K562 (cell line): Measurements from ENCODE around the gene NLRP6. TPM values are rescaled to one million over a fixed set of nuclear protein-coding genes. Genes with fewer than 3 reads are reported as not detected.

Experiments
- EP300 ChIP-seq: IDR thresholded peaks from 2 replicates; pipeline ENCODE4 v1.6.1; 2012; ENCODE audit warnings: low read length, improper control_type of control experiment
- FOS ChIP-seq: IDR thresholded peaks from 3 replicates; pipeline ENCODE4 v1.6.1; 2011; ENCODE audit not compliant: insufficient read length; ENCODE audit errors: extremely low read depth
- STAG1 ChIP-seq: sonication (generic); formaldehyde crosslinking; IDR thresholded peaks from 2 replicates; pipeline ENCODE4 v1.5.0; 2020; ENCODE audit warnings: missing genetic modification reagents, borderline replicate concordance
- polyA plus RNA-seq, 8 experiments: library from polyadenylated mRNA; depleted of rRNA in 4 of 8; stranded (reverse) in 5 of 8; unstranded in 3 of 8; fragments of >200 nt; fragmentation: Nextera tagmentation in 2 of 8; fragmentation: Illumina TruSeq in 1 of 8; extraction: Ambion mirVana in 2 of 8; extraction: Trizol in 1 of 8; gene quantifications; 2 replicates each; pipeline versions ENCODE4 v1.2.1 to v1.2.3, GENCODE V29; 2011 to 2014; ENCODE audit warnings: inconsistent platforms in 1 of 8, missing spikeins in 1 of 8
- total RNA-seq, 7 experiments: library from RNA; depleted of rRNA in 6 of 7; stranded (reverse); fragments of >200 nt in 6 of 7; fragmentation: Illumina TruSeq in 2 of 7; extraction: Trizol in 2 of 7; gene quantifications; 2 replicates each; pipeline versions ENCODE4 v1.2.1 to v1.2.3, GENCODE V29; 2011 to 2021; ENCODE audit warnings: low replicate concordance in 1 of 7
- TF ChIP-seq, protein P1 (sequence below): fragments of 150-350 bp; IDR thresholded peaks from 2 replicates; pipeline ENCODE4 v1.6.1; 2014; ENCODE audit warnings: low read depth, mild to moderate bottlenecking, low read length, borderline replicate concordance
- TF ChIP-seq, protein P2 (sequence below): fragments of 450-650 bp; IDR thresholded peaks from 2 replicates; pipeline ENCODE4 v1.6.1; 2017; ENCODE audit warnings: mild to moderate bottlenecking, moderate library complexity
- TF ChIP-seq, protein P3 (sequence below), 2 experiments: fragments of 450-650 bp in 1 of 2; sonication (generic) in 1 of 2; formaldehyde crosslinking in 1 of 2; IDR thresholded peaks; 2 replicates each; pipeline versions ENCODE4 v1.7.1 to v1.9.0; 2016 to 2022; ENCODE audit warnings: inconsistent platforms in 1 of 2, mild to moderate bottlenecking in 1 of 2, missing genetic modification reagents in 1 of 2
- TF ChIP-seq, protein P4 (sequence below), 2 experiments: fragments of 450-650 bp; conservative IDR thresholded peaks; 2 replicates each; pipeline ENCODE4 v1.6.1; 2017; ENCODE audit warnings: mild to moderate bottlenecking in 2 of 2, moderate library complexity in 2 of 2

Gene NLRP6
- total and polyA plus RNA-seq, 9 of the 15 experiments (the other 6 are each of a cell fraction or from before 2014, with no cell fraction given), result 0.03 to 0.18 (median 0.15) TPM; not detected in 5

DNA sequence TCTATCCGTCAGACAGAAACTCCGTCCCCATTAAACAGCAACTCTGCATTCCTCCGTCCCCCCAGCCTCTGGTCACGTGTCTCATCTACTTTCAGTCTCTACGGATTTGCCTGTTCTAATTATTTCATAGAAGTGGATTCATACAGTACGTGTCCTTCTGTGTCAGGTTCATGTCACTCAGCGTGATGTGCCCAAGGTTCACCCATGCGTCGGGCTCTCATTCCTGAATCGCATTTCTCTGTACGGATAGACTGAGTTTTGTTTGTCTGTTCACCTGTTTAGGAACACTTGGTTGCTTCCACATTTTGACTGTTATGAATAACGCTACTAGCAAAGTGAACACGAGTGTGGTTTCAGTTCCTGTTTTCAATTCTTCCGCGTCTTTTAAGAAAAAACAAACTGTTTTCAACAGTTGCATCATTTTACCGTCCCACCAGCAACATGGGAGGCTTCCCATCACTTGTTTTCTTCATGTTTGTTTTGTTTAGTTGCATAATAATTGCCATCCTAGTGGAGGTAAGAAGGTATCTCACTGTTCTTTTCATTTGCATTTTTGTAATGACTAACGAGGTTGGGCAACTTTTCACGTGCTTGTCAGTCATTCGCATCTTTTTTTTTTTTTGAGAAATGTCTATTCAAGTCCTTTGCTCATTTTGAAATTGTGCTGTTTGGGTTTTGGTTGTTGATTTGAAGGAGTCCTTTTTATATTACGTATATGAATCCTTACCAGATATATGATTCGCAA, 8.9 kb upstream of the NLRP6 start (continued):
- TF ChIP-seq, protein P1, sequence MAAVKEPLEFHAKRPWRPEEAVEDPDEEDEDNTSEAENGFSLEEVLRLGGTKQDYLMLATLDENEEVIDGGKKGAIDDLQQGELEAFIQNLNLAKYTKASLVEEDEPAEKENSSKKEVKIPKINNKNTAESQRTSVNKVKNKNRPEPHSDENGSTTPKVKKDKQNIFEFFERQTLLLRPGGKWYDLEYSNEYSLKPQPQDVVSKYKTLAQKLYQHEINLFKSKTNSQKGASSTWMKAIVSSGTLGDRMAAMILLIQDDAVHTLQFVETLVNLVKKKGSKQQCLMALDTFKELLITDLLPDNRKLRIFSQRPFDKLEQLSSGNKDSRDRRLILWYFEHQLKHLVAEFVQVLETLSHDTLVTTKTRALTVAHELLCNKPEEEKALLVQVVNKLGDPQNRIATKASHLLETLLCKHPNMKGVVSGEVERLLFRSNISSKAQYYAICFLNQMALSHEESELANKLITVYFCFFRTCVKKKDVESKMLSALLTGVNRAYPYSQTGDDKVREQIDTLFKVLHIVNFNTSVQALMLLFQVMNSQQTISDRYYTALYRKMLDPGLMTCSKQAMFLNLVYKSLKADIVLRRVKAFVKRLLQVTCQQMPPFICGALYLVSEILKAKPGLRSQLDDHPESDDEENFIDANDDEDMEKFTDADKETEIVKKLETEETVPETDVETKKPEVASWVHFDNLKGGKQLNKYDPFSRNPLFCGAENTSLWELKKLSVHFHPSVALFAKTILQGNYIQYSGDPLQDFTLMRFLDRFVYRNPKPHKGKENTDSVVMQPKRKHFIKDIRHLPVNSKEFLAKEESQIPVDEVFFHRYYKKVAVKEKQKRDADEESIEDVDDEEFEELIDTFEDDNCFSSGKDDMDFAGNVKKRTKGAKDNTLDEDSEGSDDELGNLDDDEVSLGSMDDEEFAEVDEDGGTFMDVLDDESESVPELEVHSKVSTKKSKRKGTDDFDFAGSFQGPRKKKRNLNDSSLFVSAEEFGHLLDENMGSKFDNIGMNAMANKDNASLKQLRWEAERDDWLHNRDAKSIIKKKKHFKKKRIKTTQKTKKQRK, result no peak
- TF ChIP-seq, protein P2, sequence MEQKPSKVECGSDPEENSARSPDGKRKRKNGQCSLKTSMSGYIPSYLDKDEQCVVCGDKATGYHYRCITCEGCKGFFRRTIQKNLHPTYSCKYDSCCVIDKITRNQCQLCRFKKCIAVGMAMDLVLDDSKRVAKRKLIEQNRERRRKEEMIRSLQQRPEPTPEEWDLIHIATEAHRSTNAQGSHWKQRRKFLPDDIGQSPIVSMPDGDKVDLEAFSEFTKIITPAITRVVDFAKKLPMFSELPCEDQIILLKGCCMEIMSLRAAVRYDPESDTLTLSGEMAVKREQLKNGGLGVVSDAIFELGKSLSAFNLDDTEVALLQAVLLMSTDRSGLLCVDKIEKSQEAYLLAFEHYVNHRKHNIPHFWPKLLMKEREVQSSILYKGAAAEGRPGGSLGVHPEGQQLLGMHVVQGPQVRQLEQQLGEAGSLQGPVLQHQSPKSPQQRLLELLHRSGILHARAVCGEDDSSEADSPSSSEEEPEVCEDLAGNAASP, result no peak
- TF ChIP-seq EP300, result peak; percentile 82; the same call in 1 of the 2 replicates
- TF ChIP-seq, protein P3, sequence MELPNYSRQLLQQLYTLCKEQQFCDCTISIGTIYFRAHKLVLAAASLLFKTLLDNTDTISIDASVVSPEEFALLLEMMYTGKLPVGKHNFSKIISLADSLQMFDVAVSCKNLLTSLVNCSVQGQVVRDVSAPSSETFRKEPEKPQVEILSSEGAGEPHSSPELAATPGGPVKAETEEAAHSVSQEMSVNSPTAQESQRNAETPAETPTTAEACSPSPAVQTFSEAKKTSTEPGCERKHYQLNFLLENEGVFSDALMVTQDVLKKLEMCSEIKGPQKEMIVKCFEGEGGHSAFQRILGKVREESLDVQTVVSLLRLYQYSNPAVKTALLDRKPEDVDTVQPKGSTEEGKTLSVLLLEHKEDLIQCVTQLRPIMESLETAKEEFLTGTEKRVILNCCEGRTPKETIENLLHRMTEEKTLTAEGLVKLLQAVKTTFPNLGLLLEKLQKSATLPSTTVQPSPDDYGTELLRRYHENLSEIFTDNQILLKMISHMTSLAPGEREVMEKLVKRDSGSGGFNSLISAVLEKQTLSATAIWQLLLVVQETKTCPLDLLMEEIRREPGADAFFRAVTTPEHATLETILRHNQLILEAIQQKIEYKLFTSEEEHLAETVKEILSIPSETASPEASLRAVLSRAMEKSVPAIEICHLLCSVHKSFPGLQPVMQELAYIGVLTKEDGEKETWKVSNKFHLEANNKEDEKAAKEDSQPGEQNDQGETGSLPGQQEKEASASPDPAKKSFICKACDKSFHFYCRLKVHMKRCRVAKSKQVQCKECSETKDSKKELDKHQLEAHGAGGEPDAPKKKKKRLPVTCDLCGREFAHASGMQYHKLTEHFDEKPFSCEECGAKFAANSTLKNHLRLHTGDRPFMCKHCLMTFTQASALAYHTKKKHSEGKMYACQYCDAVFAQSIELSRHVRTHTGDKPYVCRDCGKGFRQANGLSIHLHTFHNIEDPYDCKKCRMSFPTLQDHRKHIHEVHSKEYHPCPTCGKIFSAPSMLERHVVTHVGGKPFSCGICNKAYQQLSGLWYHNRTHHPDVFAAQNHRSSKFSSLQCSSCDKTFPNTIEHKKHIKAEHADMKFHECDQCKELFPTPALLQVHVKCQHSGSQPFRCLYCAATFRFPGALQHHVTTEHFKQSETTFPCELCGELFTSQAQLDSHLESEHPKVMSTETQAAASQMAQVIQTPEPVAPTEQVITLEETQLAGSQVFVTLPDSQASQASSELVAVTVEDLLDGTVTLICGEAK (IDR thresholded peaks at IDR 0.05), result peak; percentile 21; the same call in 1 of the 2 replicates
- TF ChIP-seq, protein P3 (CRISPR knock-in tag; IDR thresholded peaks at IDR 0.05), result no peak
- no peak for TF ChIP-seq STAG1 (CRISPR knock-in tag)
- TF ChIP-seq, protein P4, sequence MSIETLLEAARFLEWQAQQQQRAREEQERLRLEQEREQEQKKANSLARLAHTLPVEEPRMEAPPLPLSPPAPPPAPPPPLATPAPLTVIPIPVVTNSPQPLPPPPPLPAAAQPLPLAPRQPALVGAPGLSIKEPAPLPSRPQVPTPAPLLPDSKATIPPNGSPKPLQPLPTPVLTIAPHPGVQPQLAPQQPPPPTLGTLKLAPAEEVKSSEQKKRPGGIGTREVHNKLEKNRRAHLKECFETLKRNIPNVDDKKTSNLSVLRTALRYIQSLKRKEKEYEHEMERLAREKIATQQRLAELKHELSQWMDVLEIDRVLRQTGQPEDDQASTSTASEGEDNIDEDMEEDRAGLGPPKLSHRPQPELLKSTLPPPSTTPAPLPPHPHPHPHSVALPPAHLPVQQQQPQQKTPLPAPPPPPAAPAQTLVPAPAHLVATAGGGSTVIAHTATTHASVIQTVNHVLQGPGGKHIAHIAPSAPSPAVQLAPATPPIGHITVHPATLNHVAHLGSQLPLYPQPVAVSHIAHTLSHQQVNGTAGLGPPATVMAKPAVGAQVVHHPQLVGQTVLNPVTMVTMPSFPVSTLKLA (conservative IDR thresholded peaks at IDR 0.05), result peak; percentile 51 to 64
- no peak for TF ChIP-seq FOS
